Esophagus squamous epithelium (tissue), 5 donors: ENCODE data around the gene CCDC154. TPM values are rescaled to one million over a fixed set of nuclear protein-coding genes. Genes with fewer than 3 reads are reported as not detected.

Experiments used
- DNase-seq: peaks from one replicate; lab custom pipeline; 2025; lab: John Stamatoyannopoulos, UW
- H3K27ac ChIP-seq, 4 donors: fragments of 200-600 bp; sonication (generic); one replicate each; pipeline ENCODE4 v1.5.1; 2016 to 2019; ENCODE audit warnings: mild to moderate bottlenecking in 1 of 4
- H3K27me3 ChIP-seq, 4 donors: fragments of 200-600 bp; sonication (generic); 1 replicate in 3 of 4; 2 replicates in 1 of 4; pipeline versions ENCODE4 v1.5.1 to v1.6.0; 2017 to 2021; ENCODE audit warnings: antibody characterized with exemption in 1 of 4
- H3K36me3 ChIP-seq, 3 donors: fragments of 200-600 bp; sonication (generic); one replicate each; pipeline ENCODE4 v1.5.1; 2016 to 2019
- H3K4me1 ChIP-seq, 3 donors: fragments of 200-600 bp; sonication (generic); one replicate each; pipeline ENCODE4 v1.5.1; 2017 to 2019
- H3K4me3 ChIP-seq, 4 donors: fragments of 200-600 bp; sonication (generic); 1 replicate in 3 of 4; 2 replicates in 1 of 4; pipeline ENCODE4 v1.5.1; 2016 to 2019; ENCODE audit warnings: mild to moderate bottlenecking in 2 of 4, moderate library complexity in 1 of 4
- H3K9me3 ChIP-seq, 3 donors: fragments of 200-600 bp; sonication (generic); one replicate each; pipeline ENCODE4 v1.5.1; 2016 to 2019
- POLR2A ChIP-seq, 4 donors: fragments of 450-650 bp; IDR thresholded peaks; one replicate each; pipeline ENCODE4 v1.6.1; 2017; ENCODE audit warnings: antibody characterized with exemption in 4 of 4, mild to moderate bottlenecking in 4 of 4, moderate library complexity in 3 of 4
- WGBS, 2 donors: methylation state at CpG; one replicate each; pipeline ENCODE4 v1.1.5; 2018; 5-methylcytosine and 5-hydroxymethylcytosine counted together
- intact Hi-C: fragments of 100-400 bp; cut with DNase I; formaldehyde crosslinking; loops from one replicate; pipeline ENCODE4 v1.15.0; 2022
- total RNA-seq, 4 donors: library from RNA; depleted of rRNA; stranded (reverse); fragments of >200 nt; gene quantifications; one replicate each; pipeline ENCODE4 v1.1.0, GENCODE V29; 2016
- TF ChIP-seq, protein P1 (sequence below), 6 experiments: fragments of 450-650 bp in 4 of 6; fragments of 200-600 bp in 2 of 6; sonication (generic) in 2 of 6; IDR thresholded peaks; one replicate each; pipeline ENCODE4 v1.5.1; 2016 to 2019; ENCODE audit warnings: antibody characterized with exemption in 6 of 6, mild to moderate bottlenecking in 4 of 6, moderate library complexity in 4 of 6
- donor health status: DM: yes; HTN: yes; CAD: no.

The CCDC154 gene
- total RNA-seq, 4 donors from 2014 or later, result 0.95 TPM; not detected in 3

DNA sequence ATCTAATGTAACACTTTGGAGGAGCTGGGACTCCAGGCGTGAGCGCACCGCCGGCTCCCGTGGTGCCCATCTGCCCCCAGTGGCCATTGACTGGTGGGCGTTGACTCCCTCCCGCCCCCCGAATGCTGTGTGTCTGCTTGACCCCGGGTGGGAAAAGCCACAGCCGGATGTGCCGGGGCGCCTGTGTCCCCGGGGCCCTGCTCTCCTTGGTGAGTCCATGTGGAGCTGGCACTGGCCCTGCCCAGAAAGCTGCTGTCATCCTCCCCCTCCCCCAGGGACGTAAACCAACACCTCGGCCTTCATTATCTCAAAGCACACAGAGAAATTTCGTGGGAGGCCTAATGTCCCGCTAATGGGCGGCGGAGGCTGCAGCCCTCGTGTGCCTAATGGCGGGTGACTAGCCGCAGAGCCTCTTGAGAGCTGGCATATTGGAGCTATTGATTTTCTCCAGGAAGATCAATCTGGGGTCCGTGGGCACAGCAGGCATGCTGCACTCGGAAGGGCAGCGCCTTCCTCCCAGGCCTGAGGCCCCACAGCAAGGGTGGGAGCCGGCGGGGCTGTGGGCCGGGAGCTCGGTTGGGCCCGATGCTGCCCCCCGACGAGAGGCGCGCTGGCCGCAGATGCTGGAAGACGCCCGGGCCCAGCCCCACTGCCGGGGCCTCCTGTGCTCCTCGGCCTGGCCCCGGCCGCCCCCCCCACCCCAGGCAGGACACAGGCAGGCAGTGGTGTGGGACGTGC lies 17.5 kb downstream of the CCDC154 start:
- H3K36me3 ChIP-seq, result no peaks in the 10 kb centered on the region
- H3K27me3 ChIP-seq, result peaks cover 0 to 36% (median 0%) of the 10 kb centered on the region in 4 donors
- TF ChIP-seq, protein P1, sequence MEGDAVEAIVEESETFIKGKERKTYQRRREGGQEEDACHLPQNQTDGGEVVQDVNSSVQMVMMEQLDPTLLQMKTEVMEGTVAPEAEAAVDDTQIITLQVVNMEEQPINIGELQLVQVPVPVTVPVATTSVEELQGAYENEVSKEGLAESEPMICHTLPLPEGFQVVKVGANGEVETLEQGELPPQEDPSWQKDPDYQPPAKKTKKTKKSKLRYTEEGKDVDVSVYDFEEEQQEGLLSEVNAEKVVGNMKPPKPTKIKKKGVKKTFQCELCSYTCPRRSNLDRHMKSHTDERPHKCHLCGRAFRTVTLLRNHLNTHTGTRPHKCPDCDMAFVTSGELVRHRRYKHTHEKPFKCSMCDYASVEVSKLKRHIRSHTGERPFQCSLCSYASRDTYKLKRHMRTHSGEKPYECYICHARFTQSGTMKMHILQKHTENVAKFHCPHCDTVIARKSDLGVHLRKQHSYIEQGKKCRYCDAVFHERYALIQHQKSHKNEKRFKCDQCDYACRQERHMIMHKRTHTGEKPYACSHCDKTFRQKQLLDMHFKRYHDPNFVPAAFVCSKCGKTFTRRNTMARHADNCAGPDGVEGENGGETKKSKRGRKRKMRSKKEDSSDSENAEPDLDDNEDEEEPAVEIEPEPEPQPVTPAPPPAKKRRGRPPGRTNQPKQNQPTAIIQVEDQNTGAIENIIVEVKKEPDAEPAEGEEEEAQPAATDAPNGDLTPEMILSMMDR (IDR thresholded peaks at IDR 0.05), result no peak
- TF ChIP-seq POLR2A (IDR thresholded peaks at IDR 0.05), result no peak
- H3K9me3 ChIP-seq, result no peaks in the 10 kb centered on the region
- peaks cover 2 to 14% (median 5%) of the 10 kb centered on the region in 3 donors for H3K4me1 ChIP-seq
- intact Hi-C loops, result no loop called here
- WGBS, 2 donors, result 67 to 85% methylated on average over 5 to 17 of the region's 42 CpGs
- H3K4me3 ChIP-seq, result no peak overlapping the region
- H3K27ac ChIP-seq, result no peak overlapping the region
- DNase-seq, result no peak

DNA sequence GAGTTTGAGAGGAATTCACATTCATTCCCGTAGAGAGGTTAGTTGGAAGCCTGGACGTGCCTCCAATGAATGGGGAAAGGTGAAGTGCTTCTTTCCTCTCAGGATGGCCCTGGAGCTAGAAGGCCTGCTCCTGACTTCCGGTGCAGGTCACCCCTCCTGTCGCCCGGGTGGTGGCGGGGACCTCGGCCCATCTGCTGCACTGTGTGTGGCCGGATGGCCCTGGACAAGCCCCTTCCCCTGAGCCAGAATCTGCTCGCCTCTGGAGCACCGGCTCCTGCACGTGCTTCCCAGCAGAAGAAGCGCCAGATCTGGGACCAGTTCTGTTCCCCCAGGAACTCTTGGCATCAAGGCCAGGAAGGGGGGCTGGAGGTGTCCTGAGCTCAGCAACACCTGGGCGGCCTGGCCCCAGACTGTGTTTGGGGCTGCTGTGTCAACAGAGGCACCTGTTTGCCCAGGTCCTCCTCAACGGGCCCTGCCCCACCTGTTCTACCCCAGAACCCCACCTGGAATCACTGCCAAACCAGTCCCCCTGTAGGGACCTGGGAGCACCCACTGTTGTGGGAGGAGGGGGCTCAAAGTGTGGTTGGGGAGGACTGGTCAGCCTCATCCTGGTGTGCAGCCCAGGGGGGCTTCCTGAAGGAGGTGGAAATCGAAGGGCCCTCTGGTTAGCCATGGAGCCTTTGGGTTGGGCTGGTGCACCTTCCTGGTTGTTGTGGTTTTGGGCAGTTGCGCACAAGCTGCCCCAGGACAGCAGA lies 18.6 kb downstream of the CCDC154 start:
- Histone ChIP-seq H3K9me3 (no peaks in the 10 kb centered on the region), H3K4me3 (no peak overlapping the region), H3K27me3 (peaks cover 0 to 26% (median 0%) of the 10 kb centered on the region in 4 donors), H3K4me1 (peaks cover 5 to 22% (median 8%) of the 10 kb centered on the region in 3 donors), H3K36me3 (no peaks in the 10 kb centered on the region), H3K27ac (no peak overlapping the region)
- WGBS, 2 donors, result 66 to 70% methylated on average over 2 to 5 of the region's 16 CpGs
- intact Hi-C loops, result no loop called here
- no peak for TF ChIP-seq POLR2A (IDR thresholded peaks at IDR 0.05)
- TF ChIP-seq, protein P1 (IDR thresholded peaks at IDR 0.05), result no peak
- no peak for DNase-seq

DNA sequence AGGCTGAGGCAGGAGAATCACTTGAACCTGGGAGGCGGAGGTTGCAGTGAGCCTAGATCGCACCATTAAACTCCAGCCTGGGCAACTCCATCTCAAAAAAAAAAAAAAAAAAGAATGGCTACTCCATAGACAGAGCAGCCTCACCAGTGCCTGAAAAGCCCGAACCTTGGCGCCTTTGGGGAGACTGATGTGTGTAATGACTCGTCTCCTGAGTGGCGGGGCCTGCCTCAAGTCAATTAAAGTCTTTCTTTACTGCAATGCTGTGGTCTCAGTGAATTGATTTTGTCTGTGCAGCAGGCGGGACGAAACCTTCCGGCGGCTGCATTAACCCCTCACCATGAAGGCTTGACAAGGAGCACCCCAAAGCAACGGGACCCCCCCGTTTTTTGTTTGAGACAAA lies 20.3 kb downstream of the CCDC154 start:
- no peaks in the 10 kb centered on the region for H3K36me3 ChIP-seq
- no peaks in the 10 kb centered on the region for H3K9me3 ChIP-seq
- peaks cover 0 to 10% (median 0%) of the 10 kb centered on the region in 4 donors for H3K27me3 ChIP-seq
- 85 to 89% methylated on average over 9 to 10 of the region's 12 CpGs for WGBS, 2 donors
- no peak overlapping the region for H3K4me3 ChIP-seq
- intact Hi-C loops, result no loop called here
- TF ChIP-seq POLR2A (IDR thresholded peaks at IDR 0.05), result no peak
- TF ChIP-seq, protein P1 (IDR thresholded peaks at IDR 0.05), result no peak
- peaks cover 19 to 35% (median 19%) of the 10 kb centered on the region in 3 donors for H3K4me1 ChIP-seq
- no peak for DNase-seq
- no peak overlapping the region for H3K27ac ChIP-seq

DNA sequence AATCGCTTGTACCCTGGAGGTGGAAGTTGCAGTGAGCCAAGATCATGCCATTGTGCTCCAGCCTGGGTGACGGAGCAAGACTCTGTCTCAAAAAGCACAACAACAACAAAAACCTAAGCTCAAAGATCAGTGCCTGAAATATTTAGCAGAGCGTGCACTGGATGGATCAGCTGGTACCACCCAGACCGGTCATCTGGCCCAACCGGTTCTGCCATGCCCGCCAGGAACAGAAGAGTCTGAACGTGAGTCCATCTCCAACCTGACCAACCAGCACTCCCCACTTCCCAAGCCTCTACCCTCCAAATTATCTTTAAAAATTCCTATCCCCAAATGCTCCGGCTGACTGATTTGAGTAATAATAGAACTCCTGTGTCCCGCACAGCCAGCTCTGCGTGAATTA lies 22.3 kb downstream of the CCDC154 start:
- H3K4me1 ChIP-seq, result peaks cover 19 to 41% (median 19%) of the 10 kb centered on the region in 3 donors
- intact Hi-C loops, result no loop called here
- WGBS, 2 donors, result 67 to 88% methylated on average over 9 to 10 of the region's 10 CpGs
- no peaks in the 10 kb centered on the region for H3K9me3 ChIP-seq
- no peak for DNase-seq
- no peak for TF ChIP-seq POLR2A (IDR thresholded peaks at IDR 0.05)
- H3K36me3 ChIP-seq, result peaks cover 0 to 16% (median 0%) of the 10 kb centered on the region in 3 donors
- no peak overlapping the region for H3K4me3 ChIP-seq
- H3K27me3 ChIP-seq, result no peaks in the 10 kb centered on the region
- H3K27ac ChIP-seq, result peak overlapping the region; percentile 90 to 98 (median 94)

DNA sequence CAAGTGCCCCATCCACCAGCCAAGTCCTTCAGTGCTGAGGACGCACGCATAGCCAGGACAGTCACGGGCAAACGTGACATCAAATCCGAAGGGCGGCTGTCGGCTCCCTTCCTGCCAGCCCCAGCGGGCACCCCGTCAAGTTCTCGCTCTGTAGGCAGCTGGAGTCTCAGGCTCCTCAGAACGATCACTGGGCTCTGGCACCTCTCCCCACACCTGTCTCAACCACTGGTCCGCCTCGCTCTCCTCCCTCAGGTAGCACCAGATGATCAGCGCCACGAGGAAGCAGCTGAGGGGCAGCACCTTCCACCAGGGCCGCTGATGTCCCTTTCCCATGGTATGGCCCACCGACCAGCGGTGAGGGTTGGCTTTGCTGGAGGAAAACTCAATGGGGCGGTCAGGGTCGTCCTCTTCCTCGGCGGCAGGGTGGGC lies 24.2 kb downstream of the CCDC154 start:
- H3K36me3 ChIP-seq, result peaks cover 0 to 16% (median 0%) of the 10 kb centered on the region in 3 donors
- 13% methylated on average over 3 of the region's 22 CpGs; no CpG with 5 or more reads in 1 of the 2 donors for WGBS, 2 donors
- H3K4me1 ChIP-seq, result peaks cover 19 to 59% (median 23%) of the 10 kb centered on the region in 3 donors
- H3K27ac ChIP-seq, result peak overlapping the region; percentile 90 to 98 (median 94)
- no peak for TF ChIP-seq POLR2A (IDR thresholded peaks at IDR 0.05)
- TF ChIP-seq, protein P1 (IDR thresholded peaks at IDR 0.05), result no peak
- H3K27me3 ChIP-seq, result no peaks in the 10 kb centered on the region
- intact Hi-C loops, result no loop called here
- H3K4me3 ChIP-seq, result peak overlapping the region; percentile 80 to 88 (median 84)
- no peaks in the 10 kb centered on the region for H3K9me3 ChIP-seq
- no peak for DNase-seq
